GM19467 (cell line): ENCODE measurements around the gene EXOC4.

Experiments
- ATAC-seq: cut with Tn5 transposase; IDR thresholded peaks from one replicate; pipeline ENCODE4 v1.9.1; 2021; ENCODE audit warnings: mild to moderate bottlenecking, moderate library complexity; ENCODE audit not compliant: unreplicated experiment

EXOC4 gene

GRCh38 chr7:133528796-133529195 is 275.9 kb downstream of the EXOC4 start:
- no peak for ATAC-seq

GRCh38 chr7:133529861-133530260 is 277.0 kb downstream of the EXOC4 start:
- ATAC-seq: no peak

- no peak for ATAC-seq
Observed at GRCh38 chr7:133530682-133531081, 277.8 kb downstream of the EXOC4 start.

GRCh38 chr7:133534816-133535215 is 281.9 kb downstream of the EXOC4 start:
- no peak for ATAC-seq

- ATAC-seq: no peak
Observed at GRCh38 chr7:133535308-133535707, 282.4 kb downstream of the EXOC4 start.

GRCh38 chr7:133536450-133536849 is 283.6 kb downstream of the EXOC4 start:
- ATAC-seq: no peak

- ATAC-seq: no peak
Observed at GRCh38 chr7:133539016-133539415, 286.1 kb downstream of the EXOC4 start.

- ATAC-seq: no peak
Observed at GRCh38 chr7:133540096-133540860, 287.4 kb downstream of the EXOC4 start.

- ATAC-seq: no peak
Observed at GRCh38 chr7:133542209-133542780, 289.4 kb downstream of the EXOC4 start.

- no peak for ATAC-seq
Observed at GRCh38 chr7:133543657-133544056, 290.8 kb downstream of the EXOC4 start.

- no peak for ATAC-seq
Observed at GRCh38 chr7:133545618-133546017, 292.7 kb downstream of the EXOC4 start.

GRCh38 chr7:133547981-133548380 is 295.1 kb downstream of the EXOC4 start:
- no peak for ATAC-seq

- no peak for ATAC-seq
Observed at GRCh38 chr7:133549633-133550032, 296.8 kb downstream of the EXOC4 start.

- no peak for ATAC-seq
Observed at GRCh38 chr7:133550145-133550544, 297.3 kb downstream of the EXOC4 start.

- ATAC-seq: no peak
Observed at GRCh38 chr7:133550811-133551210, 297.9 kb downstream of the EXOC4 start.

- ATAC-seq: no peak
Observed at GRCh38 chr7:133551466-133551865, 298.6 kb downstream of the EXOC4 start.

GRCh38 chr7:133552079-133552478 is 299.2 kb downstream of the EXOC4 start:
- ATAC-seq: no peak

- no peak for ATAC-seq
Observed at GRCh38 chr7:133554330-133554729, 301.5 kb downstream of the EXOC4 start.

GRCh38 chr7:133556048-133556447 is 303.2 kb downstream of the EXOC4 start:
- ATAC-seq: no peak

GRCh38 chr7:133556553-133556952 is 303.7 kb downstream of the EXOC4 start:
- no peak for ATAC-seq

- ATAC-seq: no peak
Observed at GRCh38 chr7:133560900-133561299, 308.0 kb downstream of the EXOC4 start.

- no peak for ATAC-seq
Observed at GRCh38 chr7:133561396-133561795, 308.5 kb downstream of the EXOC4 start.

GRCh38 chr7:133562621-133563020 is 309.7 kb downstream of the EXOC4 start:
- ATAC-seq: no peak
